HG03159 (cell line): Measurements from ENCODE around the gene EPHA4.

Source experiments
- ATAC-seq: cut with Tn5 transposase; IDR thresholded peaks from one replicate; pipeline ENCODE4 v1.9.1; 2021; ENCODE audit warnings: mild to moderate bottlenecking, moderate library complexity; ENCODE audit not compliant: unreplicated experiment

Gene EPHA4

DNA sequence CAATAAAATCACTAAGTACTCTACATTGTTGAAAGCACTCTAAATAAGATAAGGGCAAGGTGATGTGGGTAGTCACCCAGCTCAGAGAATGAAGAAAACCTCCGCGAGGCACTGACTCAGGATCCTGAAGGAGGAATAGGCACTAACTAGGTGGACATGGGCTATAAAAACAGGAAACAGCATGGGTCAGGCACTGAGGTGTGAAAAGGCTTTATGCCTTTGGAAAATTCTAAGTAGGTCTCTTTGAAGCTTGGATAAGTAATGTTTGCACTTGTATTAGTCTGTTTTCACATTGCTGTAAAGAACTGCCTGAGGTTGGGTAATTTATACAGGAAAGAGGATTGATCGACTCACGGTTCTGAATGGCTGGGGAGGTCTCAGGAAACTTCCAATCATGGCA is 161.6 kb downstream of the EPHA4 start:
- no peak for ATAC-seq

DNA sequence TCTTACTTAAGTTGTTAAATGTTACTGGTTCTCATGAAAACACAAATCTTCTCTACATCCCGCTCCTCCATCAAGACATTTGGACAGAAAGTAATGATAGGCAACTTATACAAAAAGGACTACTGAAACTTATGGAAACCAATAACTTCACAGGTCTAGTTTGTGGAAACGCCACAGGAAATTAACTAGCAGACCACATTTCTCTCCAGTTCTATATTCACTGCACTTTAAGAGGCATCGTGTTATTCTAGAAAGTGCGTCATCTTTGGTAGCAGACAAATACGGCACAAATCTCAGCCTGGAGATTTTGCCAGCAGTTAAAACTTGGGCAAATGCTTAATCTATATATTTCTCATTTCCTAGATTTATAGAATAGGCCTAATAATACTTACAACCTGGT is 164.3 kb downstream of the EPHA4 start:
- ATAC-seq = no peak

DNA sequence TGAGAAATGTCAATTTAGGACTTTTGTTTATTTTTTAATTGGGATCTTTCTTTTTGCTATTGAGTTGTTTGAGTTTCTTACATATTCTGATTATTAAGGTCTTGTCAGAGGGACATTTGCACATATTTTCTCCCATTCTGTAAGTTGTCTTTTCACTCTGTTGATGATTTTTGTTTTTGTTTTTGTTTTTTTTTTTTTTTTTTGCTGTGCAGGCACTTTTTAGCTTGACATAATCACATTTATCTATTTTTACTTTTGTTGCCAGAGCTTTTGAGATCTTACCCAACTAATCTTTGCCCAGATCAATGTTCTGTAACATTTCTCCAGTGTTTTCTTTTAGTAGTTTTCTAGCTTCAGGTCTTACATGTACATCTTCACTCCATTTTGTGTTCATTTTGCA is 166.6 kb downstream of the EPHA4 start:
- no peak for ATAC-seq

DNA sequence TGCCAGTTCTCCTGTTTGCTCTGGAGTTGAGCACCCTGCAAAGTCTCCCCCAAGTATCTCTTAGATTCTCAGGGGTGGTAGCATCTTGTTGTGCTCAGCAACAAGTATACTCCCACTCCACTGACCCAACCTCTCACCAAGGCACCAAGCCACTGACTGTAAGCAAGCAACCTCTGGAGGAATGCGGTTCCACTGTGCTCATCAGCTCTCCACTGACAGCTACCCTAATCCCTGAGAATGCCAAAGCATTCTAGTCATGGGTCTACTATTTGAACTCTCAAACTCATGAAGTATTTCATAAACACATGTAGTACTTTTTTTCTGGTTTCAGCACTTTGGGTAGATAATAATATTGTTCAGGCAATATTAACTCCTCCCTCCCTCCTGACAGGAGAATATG is 170.0 kb downstream of the EPHA4 start:
- ATAC-seq = no peak

DNA sequence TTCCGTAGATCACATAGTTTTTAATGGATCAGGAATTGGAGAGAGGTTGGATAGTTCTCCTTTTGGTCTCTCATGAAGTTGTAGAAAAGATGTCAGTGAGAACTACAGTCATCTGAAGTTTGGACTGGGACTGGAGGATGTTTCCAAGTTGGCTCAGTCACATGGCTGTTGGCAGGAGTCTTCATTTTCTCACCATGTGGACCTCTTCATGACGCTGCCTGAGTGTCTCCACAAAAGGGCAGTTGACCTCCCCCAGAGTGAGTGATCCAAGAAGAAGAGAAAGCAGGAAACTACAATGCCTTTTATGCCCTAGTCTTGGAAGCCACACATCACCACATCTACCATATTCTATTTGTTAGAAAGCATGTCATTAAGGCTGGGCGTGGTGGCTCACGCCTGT is 171.7 kb downstream of the EPHA4 start:
- no peak for ATAC-seq

DNA sequence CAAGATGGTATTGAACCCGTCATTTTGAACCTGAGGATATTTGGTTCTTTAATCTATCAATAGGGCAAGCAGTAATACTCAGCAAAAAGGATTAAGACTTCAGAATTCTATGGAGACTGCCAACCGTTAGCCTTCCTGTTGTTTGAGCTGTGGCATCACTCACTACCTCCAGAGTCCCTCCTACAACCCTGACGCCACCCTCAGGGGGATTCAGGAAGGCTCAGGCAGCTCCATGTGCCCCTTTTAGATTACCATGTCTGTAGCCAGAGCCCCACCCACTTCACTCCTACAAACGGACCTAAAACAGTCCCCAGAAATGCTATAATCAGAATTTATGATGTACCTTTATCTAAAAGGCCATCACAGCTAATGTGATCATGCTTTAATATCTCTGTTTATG is 172.9 kb downstream of the EPHA4 start:
- ATAC-seq = no peak

DNA sequence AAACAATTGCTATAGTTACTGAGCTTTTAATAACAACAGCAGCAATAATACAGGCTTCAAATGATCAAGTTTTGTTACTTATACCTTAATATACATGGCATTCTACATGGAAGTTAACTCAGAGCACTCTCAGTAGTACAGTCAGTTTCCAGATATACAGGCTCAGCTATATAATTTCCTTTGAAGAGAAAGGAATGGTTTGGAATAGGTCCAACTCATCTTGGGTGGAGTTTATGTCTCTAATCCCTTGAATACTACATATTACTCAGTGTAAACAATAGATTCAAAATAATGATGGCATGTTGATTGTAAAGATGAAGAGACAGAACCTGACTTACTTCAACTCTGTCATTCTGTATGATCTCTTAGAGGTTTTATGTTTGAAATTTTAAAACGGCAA is 174.9 kb downstream of the EPHA4 start:
- ATAC-seq = no peak

DNA sequence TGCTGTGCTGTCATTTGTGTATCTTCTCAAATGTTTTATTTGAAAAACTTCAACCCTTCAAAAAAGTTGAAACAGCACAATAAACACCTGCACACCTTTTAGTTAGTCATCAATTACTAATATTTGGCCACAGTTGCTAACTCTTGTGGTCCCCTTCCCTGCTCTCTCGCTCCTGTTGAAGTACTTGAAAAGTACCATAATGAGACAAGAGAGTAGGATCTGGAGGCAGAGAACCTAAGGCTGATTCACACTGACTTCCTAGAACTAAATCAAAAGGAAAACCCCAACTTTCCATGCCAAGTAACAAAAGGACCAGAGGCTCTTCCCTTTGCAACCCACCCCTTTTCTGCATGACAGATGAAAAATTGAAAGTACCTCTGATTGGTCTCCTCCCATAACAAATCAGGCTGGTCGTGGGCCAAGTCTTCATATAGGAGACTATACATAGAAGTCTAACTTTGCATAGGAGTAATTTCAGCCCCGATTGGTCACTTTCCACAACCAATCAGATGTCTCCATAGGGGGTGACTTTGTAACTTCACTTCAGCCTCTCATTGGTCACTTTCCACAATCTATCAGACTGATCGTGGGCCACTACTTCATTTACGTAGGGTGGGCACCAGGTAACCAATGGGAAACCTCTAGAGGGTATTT is 179.7 kb downstream of the EPHA4 start:
- no peak for ATAC-seq

DNA sequence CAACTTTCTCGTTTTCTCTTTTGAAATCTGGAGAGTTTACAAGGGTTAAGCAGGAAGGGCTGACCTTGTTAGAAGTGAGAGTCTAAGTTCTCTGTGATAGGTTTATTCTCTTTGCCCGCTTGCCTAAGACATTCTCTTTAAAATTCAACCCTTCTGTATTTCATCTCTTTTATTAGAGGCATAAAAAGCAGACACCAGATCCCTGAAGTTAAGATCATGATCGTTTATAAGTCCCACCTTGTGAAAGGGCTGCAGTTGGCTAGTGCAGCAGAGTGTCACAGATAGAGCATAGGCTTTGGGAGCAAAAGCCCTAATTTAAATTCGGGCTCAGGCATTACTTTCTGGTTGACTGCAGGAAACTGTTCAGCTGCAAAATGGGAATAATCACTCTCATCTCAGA is 181.2 kb downstream of the EPHA4 start:
- no peak for ATAC-seq

DNA sequence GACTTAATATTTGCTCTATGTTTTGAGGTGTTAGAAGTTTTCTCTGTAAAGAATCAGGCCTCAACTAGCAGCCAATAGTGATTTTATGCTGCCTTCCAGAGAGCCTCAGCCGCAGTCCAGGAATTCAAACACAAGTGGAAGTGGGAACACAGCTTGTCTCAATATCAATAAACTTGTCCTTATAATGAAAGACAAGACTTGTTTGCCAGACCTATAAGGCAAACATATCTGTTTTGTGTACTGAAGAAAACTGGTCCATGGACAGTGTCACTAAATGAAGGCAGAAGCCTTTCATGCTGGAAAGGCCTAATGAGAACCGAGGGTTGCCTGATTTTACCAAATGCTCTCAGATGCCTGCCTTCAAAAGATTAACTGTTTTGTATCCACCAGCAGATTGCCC is 182.2 kb downstream of the EPHA4 start:
- ATAC-seq = no peak

DNA sequence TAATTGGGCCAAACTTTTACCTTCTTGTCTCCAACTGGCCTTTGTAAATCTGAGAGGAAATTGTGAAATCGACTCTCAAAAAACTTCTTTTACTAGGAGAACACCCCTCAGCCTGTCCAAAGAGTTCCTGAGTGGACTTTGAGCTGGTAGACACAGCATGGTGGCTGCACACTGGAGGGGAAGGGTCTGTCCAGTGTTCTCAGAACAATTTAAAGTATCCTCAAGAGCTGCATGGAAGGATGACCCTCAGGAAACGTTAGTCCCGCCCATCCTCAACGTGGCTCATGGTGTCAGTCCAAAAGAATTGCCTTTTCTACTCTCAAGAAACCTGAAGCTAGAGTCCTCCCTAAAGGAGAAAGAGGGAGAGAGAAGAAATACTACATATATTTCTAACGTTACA is 182.7 kb downstream of the EPHA4 start:
- ATAC-seq = no peak

DNA sequence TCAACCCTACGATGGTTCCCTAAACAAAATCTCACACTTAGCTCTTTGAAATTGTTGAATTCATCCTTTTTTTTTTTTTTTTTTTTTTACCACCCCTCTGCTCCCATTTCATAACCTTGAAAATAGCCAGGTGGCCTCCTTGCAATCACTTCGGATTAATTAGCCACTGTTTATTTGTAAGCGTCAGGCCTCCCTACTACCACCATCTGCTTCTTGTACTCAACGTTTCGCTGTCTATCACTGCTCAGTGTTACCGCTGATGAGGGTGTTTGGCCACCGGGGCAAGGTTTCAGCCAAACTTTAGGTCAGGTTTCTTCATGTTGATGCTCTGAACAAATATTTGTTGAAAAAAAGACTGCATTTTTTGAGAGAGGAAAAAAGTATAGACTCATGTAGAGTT is 183.2 kb downstream of the EPHA4 start:
- no peak for ATAC-seq

DNA sequence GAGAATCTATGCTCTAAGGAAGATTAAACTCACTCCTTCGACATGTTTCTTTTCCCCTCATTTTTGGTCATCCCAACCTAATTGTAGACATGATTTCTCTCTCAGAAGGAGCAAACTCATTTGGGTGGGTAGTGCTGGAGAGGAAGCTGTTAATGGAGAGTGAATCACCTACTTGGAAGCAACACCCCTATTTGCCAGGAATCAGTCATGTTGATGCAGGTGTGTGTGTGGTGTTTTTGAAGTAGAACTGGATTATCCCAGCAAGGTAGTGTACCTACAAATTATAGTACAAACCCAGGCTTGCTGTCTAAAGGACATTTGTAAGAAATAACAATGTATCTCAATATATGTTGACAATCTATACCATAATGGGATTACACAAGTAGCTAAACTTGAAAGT is 186.4 kb downstream of the EPHA4 start:
- no peak for ATAC-seq

DNA sequence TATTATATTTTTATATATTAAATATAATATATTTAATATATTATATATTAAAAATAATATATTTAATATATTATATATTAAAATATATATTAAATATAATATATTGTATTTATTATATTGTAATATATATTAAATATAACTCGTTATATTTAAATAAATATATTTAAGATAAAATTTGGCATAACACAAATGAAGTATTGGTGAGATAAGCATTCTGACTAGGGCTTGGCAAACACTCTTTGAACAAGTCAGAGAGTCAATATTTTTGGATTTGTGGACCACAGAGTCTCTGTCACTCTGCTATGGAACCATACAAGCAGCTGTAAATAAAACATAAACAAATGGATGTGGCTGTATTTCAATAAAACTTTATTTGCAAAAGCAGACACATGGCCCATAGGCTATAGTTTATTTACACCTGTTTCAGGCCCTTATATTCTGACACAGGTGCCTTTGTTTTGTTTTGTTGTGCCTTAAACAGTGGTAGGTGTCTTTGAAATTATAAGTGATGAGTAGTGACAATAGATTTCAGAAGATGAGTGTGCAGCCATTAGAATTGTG is 190.1 kb downstream of the EPHA4 start:
- no peak for ATAC-seq

DNA sequence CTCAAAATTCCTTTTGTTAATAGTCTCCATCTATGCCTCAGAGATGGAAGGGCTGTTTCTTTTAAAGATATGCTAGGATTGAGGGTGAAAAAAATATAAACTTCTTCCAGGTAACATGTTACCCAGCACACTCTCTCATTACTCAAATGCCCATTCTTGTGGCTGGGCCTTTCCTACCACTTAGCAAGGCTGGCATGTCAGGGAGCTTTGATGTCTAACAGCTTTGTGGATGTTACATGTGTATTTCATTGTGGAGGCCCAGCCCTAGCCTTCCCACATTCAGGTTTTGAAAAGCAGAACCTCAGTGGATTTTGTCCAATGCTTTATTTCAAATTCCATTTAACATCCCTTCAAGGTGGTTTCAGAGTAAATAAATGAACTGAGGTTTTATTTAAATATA is 191.4 kb downstream of the EPHA4 start:
- ATAC-seq = no peak

DNA sequence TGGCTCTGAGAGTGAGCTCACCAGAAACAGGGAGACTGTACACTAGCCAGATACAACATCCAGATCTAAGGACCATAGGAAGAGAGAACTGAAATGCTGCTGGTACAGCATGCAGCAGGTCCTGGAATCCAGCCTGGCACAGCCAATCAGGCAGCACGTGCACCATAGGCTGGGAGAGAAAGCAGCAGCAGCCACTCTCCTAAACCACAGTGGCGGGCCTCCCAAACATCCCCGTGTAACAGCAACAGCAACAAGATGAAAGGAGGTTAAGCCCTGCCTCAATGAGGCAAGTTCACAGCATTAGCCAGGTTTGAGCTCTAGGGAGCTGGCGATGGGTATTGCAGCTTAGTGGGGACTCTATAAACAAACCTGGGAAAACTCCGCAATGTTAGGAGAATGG is 192.0 kb downstream of the EPHA4 start:
- no peak for ATAC-seq

DNA sequence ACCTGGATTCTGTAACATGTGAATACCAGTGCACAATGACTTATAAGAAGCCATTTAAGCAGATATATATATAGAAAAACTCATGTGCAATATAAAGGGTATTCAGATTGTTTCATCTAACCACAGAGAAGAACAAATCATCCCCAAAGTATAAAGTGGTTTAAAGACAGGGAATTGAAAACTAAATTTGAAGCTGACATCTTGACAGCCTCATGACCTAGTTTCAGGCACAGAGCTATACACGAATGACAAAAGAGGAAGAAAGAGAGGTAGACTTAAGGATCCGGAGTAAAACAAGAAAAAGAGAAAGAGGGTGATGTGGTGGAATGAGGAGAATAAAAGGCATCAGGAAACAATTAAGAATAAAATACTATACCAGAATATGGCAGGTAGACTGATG is 194.5 kb downstream of the EPHA4 start:
- ATAC-seq = no peak

DNA sequence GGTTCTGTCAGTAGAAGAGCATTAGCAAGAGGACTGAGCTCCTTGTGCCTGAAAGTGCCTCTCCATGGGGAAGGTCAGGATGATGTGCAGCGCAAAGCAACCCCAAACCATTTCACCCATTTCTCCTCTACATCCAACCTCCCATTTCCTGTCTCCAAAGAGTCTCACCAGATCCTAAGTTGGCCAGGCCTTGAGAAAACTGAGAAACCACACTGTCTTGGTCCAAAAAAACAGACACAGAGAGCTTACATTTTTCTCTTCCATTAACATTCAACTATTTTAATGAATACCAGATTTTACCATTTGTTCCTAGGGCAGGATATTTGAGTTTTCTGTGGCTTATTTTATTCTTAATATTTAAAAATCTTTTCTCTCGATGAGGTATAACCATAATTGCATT is 195.0 kb downstream of the EPHA4 start:
- ATAC-seq = no peak

DNA sequence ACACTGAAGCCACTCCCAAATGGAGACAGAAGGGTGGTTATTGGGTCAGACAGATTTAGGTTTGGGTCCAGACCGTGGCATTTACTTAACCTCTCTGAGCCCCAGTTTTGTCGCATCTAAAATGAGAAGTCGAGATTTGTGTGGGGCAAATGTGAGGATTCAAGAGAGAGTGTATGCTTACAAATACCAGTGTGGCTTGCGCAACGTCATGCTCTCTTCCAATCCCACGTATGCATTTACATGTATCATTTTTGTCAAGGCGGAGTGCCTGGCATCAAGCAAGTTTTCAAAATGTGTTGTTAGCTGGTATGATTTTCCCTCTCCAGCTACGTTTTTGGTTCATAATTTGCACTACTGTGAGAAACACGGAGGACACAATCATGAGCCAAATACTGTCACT is 197.9 kb downstream of the EPHA4 start:
- ATAC-seq = no peak

DNA sequence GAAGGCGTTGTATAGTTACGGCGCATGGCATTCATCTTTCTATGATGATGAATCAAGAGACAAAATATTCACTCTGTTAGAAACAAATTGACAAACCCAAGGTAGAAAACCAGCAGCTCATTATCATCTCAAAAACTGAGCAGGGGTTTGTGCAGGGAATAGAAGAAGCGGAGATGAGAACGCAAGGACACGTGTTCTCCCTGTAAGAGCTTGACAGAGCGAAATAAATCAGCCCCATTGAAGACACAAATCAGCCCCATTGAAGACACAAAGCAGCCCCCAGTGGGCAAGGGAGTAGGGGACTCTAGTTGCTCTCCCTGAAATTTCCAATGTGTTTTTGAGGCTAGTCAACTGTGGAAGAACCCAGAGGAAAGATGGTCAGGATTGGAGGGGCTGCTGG is 199.2 kb downstream of the EPHA4 start:
- no peak for ATAC-seq

DNA sequence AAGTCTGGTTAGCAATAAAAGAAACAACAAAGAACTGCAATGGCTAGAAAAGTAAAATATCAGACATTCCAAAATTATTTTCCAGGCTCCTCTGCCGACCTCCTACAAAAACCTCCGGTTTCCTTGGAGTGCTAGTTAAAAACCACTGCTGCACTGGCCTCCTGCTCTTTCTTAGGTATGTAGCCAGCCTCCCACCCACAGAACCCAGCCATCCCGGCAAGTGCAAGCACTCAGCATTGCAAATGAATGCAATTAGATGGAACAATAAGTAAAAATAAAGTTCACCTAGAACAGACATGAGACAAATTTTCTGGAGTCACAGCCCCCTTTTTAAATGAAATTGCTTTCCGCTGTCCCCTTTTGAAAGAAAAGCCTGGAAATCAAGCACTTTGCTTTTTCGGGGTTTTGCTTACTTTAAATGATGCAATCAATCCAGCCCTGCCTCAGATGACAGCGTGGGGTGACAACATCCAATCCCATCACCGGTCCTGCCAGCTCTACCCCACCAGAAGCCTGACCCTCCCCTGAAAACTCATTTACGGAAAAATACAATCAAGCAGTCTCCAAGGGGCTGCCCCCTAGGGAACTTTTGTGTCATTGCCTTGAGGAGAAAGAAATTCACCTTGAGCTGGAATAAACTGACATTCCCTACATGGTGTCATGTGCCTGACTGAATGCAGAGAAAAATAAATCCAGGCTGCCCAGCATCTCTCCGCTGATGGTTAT is 199.8 kb downstream of the EPHA4 start:
- no peak for ATAC-seq

DNA sequence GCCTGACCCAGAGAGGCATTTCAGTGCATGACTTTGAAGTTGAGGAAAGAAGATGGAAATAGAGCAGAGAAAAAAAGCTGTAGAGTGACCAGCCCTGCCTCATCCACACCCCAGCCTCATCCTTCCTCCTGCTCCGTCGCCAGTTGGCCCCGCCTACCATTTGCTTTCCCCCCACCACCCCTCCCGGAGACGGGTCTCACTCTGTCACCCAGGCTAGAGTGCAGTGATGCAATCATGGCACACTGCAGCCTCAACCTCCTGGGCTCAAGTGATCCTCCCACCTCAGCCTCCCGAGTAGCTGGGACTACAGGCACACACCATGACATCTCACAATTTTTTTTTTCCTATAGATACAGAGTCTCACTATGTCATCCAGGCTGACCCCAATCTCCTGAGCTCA is 200.8 kb downstream of the EPHA4 start:
- no peak for ATAC-seq

DNA sequence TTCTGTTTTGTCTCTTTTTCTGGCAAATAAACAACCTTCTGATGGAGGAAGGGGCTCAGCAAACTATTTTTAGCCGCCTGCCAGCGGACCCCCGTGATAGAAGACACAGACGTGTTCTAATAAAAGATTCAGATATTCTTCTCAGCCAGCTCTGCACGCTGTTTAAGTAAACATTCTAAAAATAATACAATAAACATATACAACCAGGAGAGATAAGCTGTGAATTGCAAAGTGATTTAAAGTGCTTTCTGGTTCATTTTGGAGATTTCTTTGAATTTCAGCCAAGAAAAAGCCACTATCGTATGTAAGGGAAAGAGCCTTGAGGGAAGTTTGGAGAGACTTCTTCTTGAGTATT is 201.3 kb downstream of the EPHA4 start:
- ATAC-seq = no peak
